Caco-2 (cell line): ENCODE measurements around the gene C11orf65. TPM values are rescaled to one million over a fixed set of nuclear protein-coding genes. Genes with fewer than 3 reads are reported as not detected.
A peak's percentile ranks its signal among the peaks of the same experiment; 100 is the strongest.

ENCODE experiments used
- BruUV-seq: library from RNA; stranded (reverse); fragments of 400-500 nt; replicated peaks from 2 replicates; lab custom pipeline; 2021; lab: Mats Ljungman, UMichigan
- CTCF ChIA-PET: fragments of 300-600 bp; sonication (Branson Sonifier 250); formaldehyde crosslinking; loops from one replicate; lab custom pipeline; 2022; ENCODE audit warnings: antibody characterized with exemption; lab: Charles Lee
- POLR2A ChIA-PET: fragments of 300-600 bp; sonication (Branson Sonifier 250); formaldehyde crosslinking; loops from one replicate; lab custom pipeline; 2022; ENCODE audit warnings: antibody characterized with exemption; lab: Charles Lee
- DNase-seq, 2 experiments: peaks; one replicate each; pipeline versions ENCODE4 v3.0.0 to v3.0.0-alpha.2; 2020 to 2022
- H3K27me3 ChIP-seq: replicated peaks from 2 replicates; pipeline ENCODE4 v1.6.0; 2011; ENCODE audit warnings: low read length; ENCODE audit not compliant: control insufficient read depth, insufficient read depth
- H3K36me3 ChIP-seq: 2 replicates; pipeline ENCODE4 v1.5.1; 2011; ENCODE audit warnings: low read length; ENCODE audit not compliant: control insufficient read depth, insufficient read depth
- H3K4me1 ChIP-seq: fragments of 250-450 bp; sonication (Bioruptor Pico); 2 replicates; pipeline ENCODE4 v1.5.1; 2020; ENCODE audit warnings: mild to moderate bottlenecking
- H3K4me3 ChIP-seq: 2 replicates; pipeline ENCODE4 v1.5.1; 2011; ENCODE audit warnings: low read depth, mild to moderate bottlenecking, control low read depth, low read length
- H3K9me3 ChIP-seq: fragments of 250-450 bp; sonication (Bioruptor Pico); 2 replicates; pipeline ENCODE4 v1.5.1; 2020; ENCODE audit warnings: mild to moderate bottlenecking, moderate library complexity
- H3K27ac Mint-ChIP-seq: one replicate; pipeline ENCODE4 v1.8.0; 2022; ENCODE audit warnings: mixed read lengths; ENCODE audit not compliant: unreplicated experiment
- H3K27me3 Mint-ChIP-seq: one replicate; pipeline ENCODE4 v1.8.0; 2022; ENCODE audit warnings: mixed read lengths; ENCODE audit not compliant: insufficient read depth, unreplicated experiment
- H3K36me3 Mint-ChIP-seq: one replicate; pipeline ENCODE4 v1.8.0; 2022; ENCODE audit warnings: mild to moderate bottlenecking, mixed read lengths; ENCODE audit not compliant: insufficient read depth, unreplicated experiment
- H3K4me1 Mint-ChIP-seq: one replicate; pipeline ENCODE4 v1.8.0; 2022; ENCODE audit warnings: low read depth, mixed read lengths; ENCODE audit not compliant: unreplicated experiment
- H3K4me3 Mint-ChIP-seq: one replicate; pipeline ENCODE4 v1.8.0; 2022; ENCODE audit warnings: mild to moderate bottlenecking, moderate library complexity, mixed read lengths; ENCODE audit not compliant: unreplicated experiment
- H3K9me3 Mint-ChIP-seq: one replicate; pipeline ENCODE4 v1.8.0; 2022; ENCODE audit warnings: mixed read lengths; ENCODE audit not compliant: unreplicated experiment
- CTCF ChIP-seq, 2 experiments: fragments of 200-600 bp in 1 of 2; IDR thresholded peaks; 1 replicate in 1 of 2; 2 replicates in 1 of 2; pipeline versions ENCODE4 v1.5.1 to v1.8.0; 2011 to 2022; ENCODE audit warnings: antibody characterized with exemption in 1 of 2, control low read depth in 1 of 2, inconsistent platforms in 1 of 2, low read depth in 1 of 2, low read length in 1 of 2, mild to moderate bottlenecking in 1 of 2, moderate library complexity in 1 of 2; ENCODE audit not compliant: insufficient read depth in 1 of 2, severe bottlenecking in 1 of 2, unreplicated experiment in 1 of 2
- intact Hi-C: fragments of 100-400 bp; cut with micrococcal nuclease; formaldehyde crosslinking; loops from one replicate; pipeline ENCODE4 v1.10.0; 2022; ENCODE audit not compliant: unreplicated experiment
- total RNA-seq: library from RNA; stranded (reverse); gene quantifications from 2 replicates; pipeline ENCODE4 v1.2.3, GENCODE V29; 2022

C11orf65 gene
- total RNA-seq, 1 experiment from 2014 or later = 1.0 TPM

GRCh38 chr11:108343714-108344113 lies 123.6 kb downstream of the C11orf65 start:
- Histone ChIP-seq H3K9me3 (no peaks in the 10 kb centered on the region), H3K36me3 (no peaks in the 10 kb centered on the region), H3K4me3 (no peak overlapping the region), H3K27me3 (no peaks in the 10 kb centered on the region), H3K4me1 (peaks cover 19% of the 10 kb centered on the region)
- no peak for DNase-seq
- H3K4me1 Mint-ChIP-seq = peaks cover 16% of the 10 kb centered on the region
- BruUV-seq = no TSS peak
- no peak for TF ChIP-seq CTCF (IDR thresholded peaks at IDR 0.05; ENCODE audit: insufficient read depth in 1 of 2, low read depth in 1 of 2, low read length in 1 of 2, severe bottlenecking in 1 of 2, unreplicated experiment in 1 of 2)
- peaks cover 6% of the 10 kb centered on the region for H3K36me3 Mint-ChIP-seq
- no peak overlapping the region for H3K27ac Mint-ChIP-seq
- H3K27me3 Mint-ChIP-seq = no peaks in the 10 kb centered on the region
- CTCF ChIA-PET = no interaction called here
- H3K9me3 Mint-ChIP-seq = no peaks in the 10 kb centered on the region
- intact Hi-C loops = loop anchor here (5.0 kb wide), 1 partner anchor 304 kb away; no protein-coding TSS in a partner anchor
- POLR2A ChIA-PET = no interaction called here
- no peak overlapping the region for H3K4me3 Mint-ChIP-seq

GRCh38 chr11:108341654-108342053 lies 125.7 kb downstream of the C11orf65 start:
- CTCF ChIA-PET = no interaction called here
- BruUV-seq = TSS peak; percentile 25
- peaks cover 16% of the 10 kb centered on the region for H3K4me1 Mint-ChIP-seq
- Histone ChIP-seq H3K36me3 (no peaks in the 10 kb centered on the region), H3K4me1 (peaks cover 19% of the 10 kb centered on the region), H3K9me3 (no peaks in the 10 kb centered on the region), H3K27me3 (no peaks in the 10 kb centered on the region), H3K4me3 (no peak overlapping the region)
- peaks cover 13% of the 10 kb centered on the region for H3K36me3 Mint-ChIP-seq
- no peaks in the 10 kb centered on the region for H3K27me3 Mint-ChIP-seq
- H3K27ac Mint-ChIP-seq = no peak overlapping the region
- no peak for DNase-seq
- POLR2A ChIA-PET = no interaction called here
- intact Hi-C loops = loop anchor here (1.0 to 5.0 kb wide), 4 partner anchors 25 to 306 kb away; partner anchors contain the start of genes ATM, C11orf65 and NPAT
- no peaks in the 10 kb centered on the region for H3K9me3 Mint-ChIP-seq
- no peak for TF ChIP-seq CTCF (IDR thresholded peaks at IDR 0.05; ENCODE audit: insufficient read depth in 1 of 2, low read depth in 1 of 2, low read length in 1 of 2, severe bottlenecking in 1 of 2, unreplicated experiment in 1 of 2)
- no peak overlapping the region for H3K4me3 Mint-ChIP-seq

- Mint-ChIP-seq H3K9me3 (no peaks in the 10 kb centered on the region), H3K4me1 (peaks cover 16% of the 10 kb centered on the region), H3K27me3 (no peaks in the 10 kb centered on the region), H3K36me3 (peaks cover 13% of the 10 kb centered on the region), H3K27ac (peak overlapping the region; percentile 1), H3K4me3 (peak overlapping the region; percentile 4)
- Histone ChIP-seq H3K9me3 (no peaks in the 10 kb centered on the region), H3K4me3 (no peak overlapping the region), H3K36me3 (no peaks in the 10 kb centered on the region), H3K27me3 (no peaks in the 10 kb centered on the region), H3K4me1 (peaks cover 19% of the 10 kb centered on the region)
- TF ChIP-seq CTCF (IDR thresholded peaks at IDR 0.05; ENCODE audit: insufficient read depth in 1 of 2, low read depth in 1 of 2, low read length in 1 of 2, severe bottlenecking in 1 of 2, unreplicated experiment in 1 of 2) = no peak
- ChIA-PET CTCF (no interaction called here), POLR2A (no interaction called here)
- BruUV-seq = no TSS peak
- peak; percentile 87 to 88 for DNase-seq
- intact Hi-C loops = loop anchor here (1.0 to 5.0 kb wide), 4 partner anchors 25 to 306 kb away; partner anchors contain the start of genes ATM, C11orf65 and NPAT
Measured at GRCh38 chr11:108340973-108341372, 126.4 kb downstream of the C11orf65 start.
